GM23248 (cell line): ENCODE measurements around the gene AJAP1. TPM values are rescaled to one million over a fixed set of nuclear protein-coding genes. Genes with fewer than 3 reads are reported as not detected.
"Not testable (repeated sequence)": the region's sequence is repeated elsewhere in the genome, so short reads cannot be mapped to it uniquely, and the experiment has no call there.

Source experiments
- DNase-seq: peaks from one replicate; pipeline ENCODE4 v3.0.0-alpha.2; 2015
- H2AFZ ChIP-seq: fragments of 200-600 bp; sonication (generic); 2 replicates; pipeline ENCODE4 v1.6.1; 2016; ENCODE audit warnings: antibody characterized with exemption
- H3F3A ChIP-seq: fragments of 200-600 bp; sonication (generic); 2 replicates; pipeline ENCODE4 v1.6.1; 2016; ENCODE audit warnings: mild to moderate bottlenecking, antibody characterized with exemption, mixed run types; ENCODE audit not compliant: insufficient read depth
- H3K27ac ChIP-seq: fragments of 200-600 bp; sonication (generic); 2 replicates; pipeline ENCODE4 v1.5.1; 2016; ENCODE audit warnings: mild to moderate bottlenecking
- H3K27me3 ChIP-seq: fragments of 200-600 bp; sonication (generic); replicated peaks from 2 replicates; pipeline ENCODE4 v1.6.1; 2016; ENCODE audit warnings: mild to moderate bottlenecking; ENCODE audit not compliant: insufficient read depth
- H3K36me3 ChIP-seq: fragments of 200-600 bp; sonication (generic); 2 replicates; pipeline ENCODE4 v1.6.1; 2016; ENCODE audit warnings: low read depth, mild to moderate bottlenecking
- H3K4me1 ChIP-seq: fragments of 200-600 bp; sonication (generic); 2 replicates; pipeline ENCODE4 v1.6.1; 2016; ENCODE audit warnings: mild to moderate bottlenecking; ENCODE audit not compliant: insufficient read depth
- H3K4me2 ChIP-seq: fragments of 200-600 bp; sonication (generic); one replicate; pipeline ENCODE4 v1.6.1; 2016; ENCODE audit warnings: mild to moderate bottlenecking; ENCODE audit not compliant: unreplicated experiment
- H3K4me3 ChIP-seq: fragments of 200-600 bp; sonication (generic); 2 replicates; pipeline ENCODE4 v1.5.1; 2016; ENCODE audit warnings: mild to moderate bottlenecking
- H3K79me2 ChIP-seq: fragments of 200-600 bp; sonication (generic); 2 replicates; pipeline ENCODE4 v1.6.1; 2016; ENCODE audit warnings: mild to moderate bottlenecking; ENCODE audit not compliant: insufficient read depth
- H3K9ac ChIP-seq: fragments of 200-600 bp; sonication (generic); 2 replicates; pipeline ENCODE4 v1.6.1; 2016; ENCODE audit warnings: mild to moderate bottlenecking
- H3K9me2 ChIP-seq: fragments of 200-600 bp; sonication (generic); 2 replicates; pipeline ENCODE4 v1.6.1; 2016; ENCODE audit warnings: mixed run types, mild to moderate bottlenecking, moderate library complexity; ENCODE audit not compliant: insufficient read depth
- H3K9me3 ChIP-seq: fragments of 200-600 bp; sonication (generic); one replicate; pipeline ENCODE4 v1.6.1; 2017; ENCODE audit warnings: low read depth
- H4K20me1 ChIP-seq: fragments of 200-600 bp; sonication (generic); 2 replicates; pipeline ENCODE4 v1.6.0; 2016; ENCODE audit not compliant: insufficient read depth
- EZH2 ChIP-seq: fragments of 200-600 bp; sonication (generic); IDR thresholded peaks from 2 replicates; pipeline ENCODE4 v1.6.1; 2018; ENCODE audit warnings: antibody characterized with exemption, mild to moderate bottlenecking; ENCODE audit not compliant: insufficient read depth, poor library complexity, severe bottlenecking
- EZH2phosphoT487 ChIP-seq: fragments of 200-600 bp; sonication (generic); IDR thresholded peaks from 2 replicates; pipeline ENCODE4 v1.6.1; 2018; ENCODE audit warnings: antibody characterized with exemption, moderate library complexity, mild to moderate bottlenecking, low read depth; ENCODE audit not compliant: insufficient read depth
- WGBS, 2 experiments: methylation state at CpG; one replicate each; pipeline ENCODE4 v1.1.6; 2015 to 2017; ENCODE audit warnings: low lambda C conversion rate in 2 of 2, low coverage in 1 of 2; ENCODE audit errors: missing lambda C conversion rate in 2 of 2; 5-methylcytosine and 5-hydroxymethylcytosine counted together
- in situ Hi-C: fragments of 300-500 bp; cut with MboI; formaldehyde crosslinking; loops from 2 replicates; pipeline ENCODE4 v1.15.0; 2020
- polyA plus RNA-seq: library from polyadenylated mRNA; unstranded; fragments of >200 nt; fragmentation: Nextera tagmentation; extraction: Ambion mirVana; gene quantifications from 2 replicates; pipeline ENCODE4 v1.2.1, GENCODE V29; 2016
- total RNA-seq: library from RNA; depleted of rRNA; stranded (reverse); fragments of >200 nt; shearing (Covaris generic); gene quantifications from 2 replicates; pipeline ENCODE4 v1.2.3, GENCODE V29; 2014

The AJAP1 gene
- total and polyA plus RNA-seq, 2 experiments from 2014 or later, result 0.03 to 0.86 TPM

- Histone ChIP-seq H3K4me3 (no peak overlapping the region), H3K36me3 (no peaks in the 10 kb centered on the region), H2AFZ (no peak overlapping the region), H3K27me3 (no peaks in the 10 kb centered on the region), H3K9ac (no peak overlapping the region), H3K79me2 (no peaks in the 10 kb centered on the region), H3K4me2 (no peak overlapping the region), H3K9me3 (no peaks in the 10 kb centered on the region), H3F3A (no peaks in the 10 kb centered on the region), H3K4me1 (no peaks in the 10 kb centered on the region), H3K27ac (no peak overlapping the region), H3K9me2 (no peaks in the 10 kb centered on the region), H4K20me1 (no peaks in the 10 kb centered on the region)
- WGBS, 2 experiments, result 26 to 33% methylated on average over 9 of the region's 9 CpGs
- DNase-seq, result no peak
- in situ Hi-C loops, result loop anchor here (25.0 kb wide), 1 partner anchor 1247 kb away; no protein-coding TSS in a partner anchor
- TF ChIP-seq EZH2, result no peak
- no peak for TF ChIP-seq EZH2phosphoT487
Observed at GRCh38 chr1:4665456-4665855, 11.0 kb downstream of the AJAP1 start.

- peak; percentile 13 for DNase-seq
- H3K4me3 ChIP-seq, H3K27ac ChIP-seq, H3K36me3 ChIP-seq, H2AFZ ChIP-seq, H3K9me3 ChIP-seq, H3K9ac ChIP-seq, H3F3A ChIP-seq, H3K27me3 ChIP-seq, H4K20me1 ChIP-seq, H3K9me2 ChIP-seq, H3K4me1 ChIP-seq, H3K79me2 ChIP-seq, H3K4me2 ChIP-seq: not testable (repeated sequence)
- 61 to 67% methylated on average over 2 to 19 of the region's 19 CpGs for WGBS, 2 experiments
- in situ Hi-C loops, result loop anchor here (25.0 kb wide), 1 partner anchor 1246 kb away; no protein-coding TSS in a partner anchor
Observed at GRCh38 chr1:4666683-4667082, 12.3 kb downstream of the AJAP1 start.

- H3K79me2 ChIP-seq, result no peaks in the 10 kb centered on the region
- no peak overlapping the region for H3K27ac ChIP-seq
- no peak overlapping the region for H2AFZ ChIP-seq
- WGBS, 2 experiments, result 25% methylated on average over 13 of the region's 13 CpGs
- no peak overlapping the region for H3K4me2 ChIP-seq
- H3K9me2 ChIP-seq, result no peaks in the 10 kb centered on the region
- H3F3A ChIP-seq, result no peaks in the 10 kb centered on the region
- H3K27me3 ChIP-seq, result no peaks in the 10 kb centered on the region
- H3K4me1 ChIP-seq, result no peaks in the 10 kb centered on the region
- in situ Hi-C loops, result loop anchor here (25.0 kb wide), 1 partner anchor 1243 kb away; no protein-coding TSS in a partner anchor
- H3K4me3 ChIP-seq, result no peak overlapping the region
- H3K9me3 ChIP-seq, result no peaks in the 10 kb centered on the region
- H3K9ac ChIP-seq, result no peak overlapping the region
- TF ChIP-seq EZH2, result no peak
- TF ChIP-seq EZH2phosphoT487, result no peak
- no peaks in the 10 kb centered on the region for H4K20me1 ChIP-seq
- H3K36me3 ChIP-seq, result no peaks in the 10 kb centered on the region
- DNase-seq, result peak; percentile 11
Observed at GRCh38 chr1:4668743-4669700, 14.6 kb downstream of the AJAP1 start.

GRCh38 chr1:4670265-4670664, 15.9 kb downstream of the AJAP1 start:
- in situ Hi-C loops, result loop anchor here (25.0 kb wide), 1 partner anchor 1242 kb away; no protein-coding TSS in a partner anchor

More at GRCh38 chr1:4670265-4670664, 15.9 kb downstream of the AJAP1 start:
- H2AFZ ChIP-seq, result no peak overlapping the region
- H3K9me2 ChIP-seq, result no peaks in the 10 kb centered on the region
- WGBS, 2 experiments, result 30 to 33% methylated on average over 4 of the region's 4 CpGs
- no peak for DNase-seq
- no peak overlapping the region for H3K27ac ChIP-seq
- H4K20me1 ChIP-seq, result no peaks in the 10 kb centered on the region
- H3F3A ChIP-seq, result no peaks in the 10 kb centered on the region
- no peaks in the 10 kb centered on the region for H3K36me3 ChIP-seq
- no peaks in the 10 kb centered on the region for H3K4me1 ChIP-seq
- no peak overlapping the region for H3K4me2 ChIP-seq
- no peak overlapping the region for H3K4me3 ChIP-seq
- no peaks in the 10 kb centered on the region for H3K79me2 ChIP-seq
- no peaks in the 10 kb centered on the region for H3K27me3 ChIP-seq
- H3K9ac ChIP-seq, result no peak overlapping the region
- no peak for TF ChIP-seq EZH2
- no peak for TF ChIP-seq EZH2phosphoT487
- H3K9me3 ChIP-seq, result no peaks in the 10 kb centered on the region
